Gastrocnemius medialis (tissue), 4 donors: ENCODE results near the gene PIR.

ENCODE experiments used
- POLR2A ChIP-seq, 2 donors: fragments of 450-650 bp; IDR thresholded peaks; one replicate each; pipeline ENCODE4 v1.6.1; 2017; ENCODE audit warnings: antibody characterized with exemption in 2 of 2, mild to moderate bottlenecking in 2 of 2, moderate library complexity in 2 of 2
- TF ChIP-seq, protein P1 (sequence below), 5 experiments: fragments of 450-650 bp in 3 of 5; fragments of 200-600 bp in 2 of 5; sonication (generic) in 2 of 5; IDR thresholded peaks in 4 of 5; conservative IDR thresholded peaks in 1 of 5; 1 replicate in 4 of 5; 2 replicates in 1 of 5; pipeline ENCODE4 v1.5.1; 2016 to 2019; ENCODE audit warnings: antibody characterized with exemption in 5 of 5, mild to moderate bottlenecking in 3 of 5, moderate library complexity in 3 of 5

DNA sequence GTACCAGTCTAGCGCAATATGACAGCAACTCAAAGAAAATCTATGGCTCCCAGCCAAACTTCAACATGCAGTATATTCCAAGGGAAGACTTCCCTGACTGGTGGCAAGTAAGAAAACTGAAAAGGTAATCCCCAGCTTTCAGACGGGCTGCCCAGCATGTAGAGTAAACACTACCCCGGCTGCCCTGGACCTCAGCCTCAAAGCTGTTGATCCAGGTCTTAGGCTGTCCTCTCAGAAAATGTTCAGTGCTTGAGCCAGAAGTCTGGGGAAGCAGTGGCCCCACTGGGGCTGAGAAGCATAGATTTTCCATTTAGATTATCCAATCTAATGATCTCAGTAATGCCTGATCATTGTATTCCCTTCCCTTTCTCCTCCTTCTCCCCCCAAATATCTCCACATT, 29.3 kb upstream of the PIR start:
- TF ChIP-seq, protein P1, sequence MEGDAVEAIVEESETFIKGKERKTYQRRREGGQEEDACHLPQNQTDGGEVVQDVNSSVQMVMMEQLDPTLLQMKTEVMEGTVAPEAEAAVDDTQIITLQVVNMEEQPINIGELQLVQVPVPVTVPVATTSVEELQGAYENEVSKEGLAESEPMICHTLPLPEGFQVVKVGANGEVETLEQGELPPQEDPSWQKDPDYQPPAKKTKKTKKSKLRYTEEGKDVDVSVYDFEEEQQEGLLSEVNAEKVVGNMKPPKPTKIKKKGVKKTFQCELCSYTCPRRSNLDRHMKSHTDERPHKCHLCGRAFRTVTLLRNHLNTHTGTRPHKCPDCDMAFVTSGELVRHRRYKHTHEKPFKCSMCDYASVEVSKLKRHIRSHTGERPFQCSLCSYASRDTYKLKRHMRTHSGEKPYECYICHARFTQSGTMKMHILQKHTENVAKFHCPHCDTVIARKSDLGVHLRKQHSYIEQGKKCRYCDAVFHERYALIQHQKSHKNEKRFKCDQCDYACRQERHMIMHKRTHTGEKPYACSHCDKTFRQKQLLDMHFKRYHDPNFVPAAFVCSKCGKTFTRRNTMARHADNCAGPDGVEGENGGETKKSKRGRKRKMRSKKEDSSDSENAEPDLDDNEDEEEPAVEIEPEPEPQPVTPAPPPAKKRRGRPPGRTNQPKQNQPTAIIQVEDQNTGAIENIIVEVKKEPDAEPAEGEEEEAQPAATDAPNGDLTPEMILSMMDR (IDR thresholded peaks at IDR 0.05 in 4 of 5, conservative IDR thresholded peaks at IDR 0.05 in 1 of 5) = no peak
- TF ChIP-seq POLR2A (IDR thresholded peaks at IDR 0.05) = no peak
